AG20443 (cell line): ENCODE measurements around the gene MYO7A.

Experiments used
- DNase-seq: peaks from one replicate; pipeline ENCODE4 v3.0.0; 2012; ENCODE audit warnings: low spot score, mixed read lengths

The MYO7A gene

GRCh38 chr11:77200351-77201268 lies 72.6 kb downstream of the MYO7A start:
- DNase-seq = no peak

DNA sequence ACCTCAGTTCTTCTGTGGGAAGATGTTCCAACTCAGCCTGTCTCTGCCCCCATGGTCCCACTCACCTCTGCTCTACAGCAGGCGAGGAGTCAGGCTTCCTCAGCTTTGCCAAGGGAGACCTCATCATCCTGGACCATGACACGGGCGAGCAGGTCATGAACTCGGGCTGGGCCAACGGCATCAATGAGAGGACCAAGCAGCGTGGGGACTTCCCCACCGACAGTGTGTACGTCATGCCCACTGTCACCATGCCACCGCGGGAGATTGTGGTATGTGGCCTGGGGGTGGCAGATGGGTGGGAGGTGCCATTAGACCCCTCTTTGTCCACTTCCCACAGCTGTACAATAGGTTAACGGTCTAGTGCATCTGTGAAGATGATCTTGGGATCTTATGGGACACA lies 73.3 kb downstream of the MYO7A start:
- no peak for DNase-seq

DNA sequence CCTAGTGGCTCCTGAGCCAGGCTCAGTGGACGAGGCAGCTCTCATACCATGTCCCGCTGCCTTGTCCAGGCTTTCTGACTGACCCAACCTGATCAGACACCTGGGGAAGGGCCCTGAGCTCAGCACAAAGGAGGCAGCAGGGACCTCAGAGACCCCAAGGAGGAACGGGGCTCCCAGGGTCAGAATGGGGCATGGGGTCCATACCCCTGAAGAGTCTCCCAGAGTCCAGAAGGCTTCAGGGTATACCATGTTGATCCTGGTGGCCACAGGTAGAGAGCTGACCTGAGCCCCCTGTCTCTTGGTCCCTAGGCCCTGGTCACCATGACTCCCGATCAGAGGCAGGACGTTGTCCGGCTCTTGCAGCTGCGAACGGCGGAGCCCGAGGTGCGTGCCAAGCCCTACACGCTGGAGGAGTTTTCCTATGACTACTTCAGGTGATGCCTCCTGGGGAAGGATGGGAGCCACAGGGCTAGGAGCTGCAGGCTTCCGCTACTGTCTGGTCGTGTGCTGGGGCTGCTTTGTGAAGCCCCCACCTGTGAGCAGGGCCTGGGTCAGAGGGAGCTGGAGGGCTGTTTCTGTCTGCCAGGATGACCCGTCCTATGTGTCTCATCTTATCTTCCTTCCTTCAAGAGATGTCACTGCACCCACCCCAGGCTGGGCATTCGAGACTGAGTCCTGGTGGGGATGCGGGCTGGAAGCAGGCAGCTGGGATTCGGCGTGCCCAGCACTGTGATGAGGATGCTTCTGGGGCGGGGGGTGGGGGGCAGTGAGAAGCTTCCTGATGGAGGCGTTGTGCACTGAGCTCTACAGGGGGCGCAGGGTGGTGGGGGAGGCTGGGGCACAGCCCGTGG lies 74.2 kb downstream of the MYO7A start:
- DNase-seq = no peak

DNA sequence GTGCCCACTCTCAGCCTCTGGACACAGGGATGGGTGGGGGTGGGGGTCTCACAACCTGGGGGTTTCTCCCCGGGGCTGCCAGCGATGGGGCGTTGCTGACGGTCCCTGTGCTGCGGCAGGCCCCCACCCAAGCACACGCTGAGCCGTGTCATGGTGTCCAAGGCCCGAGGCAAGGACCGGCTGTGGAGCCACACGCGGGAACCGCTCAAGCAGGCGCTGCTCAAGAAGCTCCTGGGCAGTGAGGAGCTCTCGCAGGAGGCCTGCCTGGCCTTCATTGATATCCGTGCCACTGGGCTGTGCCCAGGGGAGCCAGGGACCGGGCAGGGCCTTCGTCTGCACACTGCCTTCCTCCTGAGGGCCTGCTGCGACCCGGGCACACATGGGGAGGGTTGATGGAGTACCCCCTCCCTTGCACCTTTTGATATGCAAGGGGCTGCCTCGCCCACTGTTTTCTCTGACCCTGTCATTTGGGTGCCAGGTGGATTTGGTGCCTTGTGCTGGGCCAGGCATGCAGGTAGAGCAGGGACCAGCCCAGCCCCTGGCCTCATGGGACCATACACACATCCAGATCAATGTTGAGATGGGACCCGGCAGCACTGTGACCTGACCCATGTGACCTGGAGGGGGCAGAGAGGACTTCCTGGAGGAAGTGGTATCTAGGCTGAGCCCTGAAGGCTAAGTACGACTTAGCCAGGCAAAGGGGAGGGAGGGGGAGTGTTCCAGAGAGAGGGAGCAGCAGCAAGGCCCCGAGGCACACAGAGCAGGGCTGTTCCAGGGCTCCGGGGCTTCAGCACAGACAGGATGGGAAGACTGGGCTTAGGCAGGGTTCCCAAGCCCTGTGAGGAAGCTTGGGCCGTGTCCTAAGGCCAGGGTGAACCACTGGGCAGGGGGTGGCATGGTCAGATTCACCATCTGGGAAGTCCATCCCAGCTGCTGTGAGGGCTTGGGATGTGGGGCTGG lies 75.2 kb downstream of the MYO7A start:
- no peak for DNase-seq

DNA sequence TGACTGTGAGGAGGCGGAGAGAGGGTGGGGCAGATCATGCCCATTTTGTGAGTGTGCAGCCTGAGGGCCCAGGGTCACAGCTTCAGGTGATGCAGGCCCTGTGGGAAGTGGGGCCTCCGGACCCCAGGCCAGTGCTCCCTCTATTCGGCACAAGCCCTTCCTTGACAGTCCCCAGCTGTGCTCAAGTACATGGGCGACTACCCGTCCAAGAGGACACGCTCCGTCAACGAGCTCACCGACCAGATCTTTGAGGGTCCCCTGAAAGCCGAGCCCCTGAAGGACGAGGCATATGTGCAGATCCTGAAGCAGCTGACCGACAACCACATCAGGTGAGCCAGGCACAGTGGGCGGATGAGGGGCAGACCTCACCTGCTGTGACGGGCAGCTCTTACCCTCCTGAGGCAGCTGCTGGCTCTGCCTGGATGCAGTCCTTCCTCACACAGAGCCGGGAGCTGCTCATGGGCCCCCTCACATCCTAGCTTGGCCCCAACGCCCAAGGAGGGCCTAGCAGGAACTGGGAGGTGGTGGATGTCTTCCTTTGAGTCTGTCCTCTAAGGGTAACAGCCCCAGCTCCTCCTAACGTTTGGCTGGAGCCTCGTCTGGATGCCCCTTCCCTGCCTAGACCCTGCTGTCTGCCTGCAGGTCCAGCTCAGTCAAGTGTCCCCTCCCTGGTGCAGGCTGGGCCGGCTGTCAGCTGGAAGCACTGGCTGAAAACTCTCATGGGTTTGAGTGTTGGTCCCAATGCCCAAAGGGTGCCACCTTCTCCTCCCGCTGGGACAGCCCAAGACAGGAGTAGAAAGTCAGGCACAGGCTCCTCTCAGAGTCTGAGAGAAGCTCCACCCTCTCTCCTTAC lies 76.1 kb downstream of the MYO7A start:
- DNase-seq = no peak

- DNase-seq = no peak
Observed at GRCh38 chr11:77204754-77205466, 76.9 kb downstream of the MYO7A start.

DNA sequence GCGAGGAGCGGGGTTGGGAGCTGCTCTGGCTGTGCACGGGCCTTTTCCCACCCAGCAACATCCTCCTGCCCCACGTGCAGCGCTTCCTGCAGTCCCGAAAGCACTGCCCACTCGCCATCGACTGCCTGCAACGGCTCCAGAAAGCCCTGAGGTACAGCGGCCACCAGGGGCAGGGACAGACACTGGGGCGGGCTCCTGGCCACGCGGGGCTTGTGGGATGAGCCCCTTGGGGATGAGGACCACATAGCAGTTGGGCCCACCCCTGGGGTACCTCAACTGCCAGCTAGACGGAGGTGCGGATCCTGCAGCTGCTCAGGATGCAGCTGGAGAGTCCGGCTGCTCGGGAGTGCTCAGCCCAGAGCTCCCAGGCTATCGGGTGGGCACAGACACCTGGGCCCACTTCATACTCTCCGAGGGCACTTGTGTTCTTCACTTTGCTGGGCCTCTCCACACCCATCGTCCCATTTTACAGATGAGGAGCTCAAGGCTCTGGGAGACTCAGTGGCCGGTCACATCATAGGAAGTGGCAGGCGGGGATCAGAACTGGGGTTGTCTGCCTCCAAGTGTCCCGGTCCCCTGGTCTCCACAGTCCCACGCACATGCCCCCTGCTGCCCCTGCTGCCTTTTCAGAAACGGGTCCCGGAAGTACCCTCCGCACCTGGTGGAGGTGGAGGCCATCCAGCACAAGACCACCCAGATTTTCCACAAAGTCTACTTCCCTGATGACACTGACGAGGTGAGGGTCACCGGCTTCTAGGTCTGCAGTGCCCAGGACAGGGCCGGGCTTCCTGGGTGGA lies 77.6 kb downstream of the MYO7A start:
- DNase-seq = no peak

- DNase-seq = no peak
Observed at GRCh38 chr11:77206264-77207018, 78.4 kb downstream of the MYO7A start.

DNA sequence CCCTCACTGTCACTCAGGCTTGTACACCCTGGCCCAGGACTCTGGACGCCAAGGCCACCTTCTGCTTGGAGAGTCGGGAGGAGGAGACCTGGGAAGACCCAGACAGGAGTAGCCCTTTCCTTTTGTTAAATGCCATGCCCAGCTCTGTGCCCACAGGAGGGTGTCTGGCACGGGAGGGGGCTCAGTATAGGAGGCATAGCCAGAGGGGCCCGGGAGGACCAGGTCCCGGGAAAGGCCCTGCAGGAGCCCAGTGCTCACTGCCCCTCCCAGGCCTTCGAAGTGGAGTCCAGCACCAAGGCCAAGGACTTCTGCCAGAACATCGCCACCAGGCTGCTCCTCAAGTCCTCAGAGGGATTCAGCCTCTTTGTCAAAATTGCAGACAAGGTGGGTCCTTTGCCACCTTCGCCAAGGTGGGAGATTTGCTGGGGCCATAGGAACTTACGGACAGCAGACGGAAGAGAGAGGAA lies 79.0 kb downstream of the MYO7A start:
- no peak for DNase-seq

DNA sequence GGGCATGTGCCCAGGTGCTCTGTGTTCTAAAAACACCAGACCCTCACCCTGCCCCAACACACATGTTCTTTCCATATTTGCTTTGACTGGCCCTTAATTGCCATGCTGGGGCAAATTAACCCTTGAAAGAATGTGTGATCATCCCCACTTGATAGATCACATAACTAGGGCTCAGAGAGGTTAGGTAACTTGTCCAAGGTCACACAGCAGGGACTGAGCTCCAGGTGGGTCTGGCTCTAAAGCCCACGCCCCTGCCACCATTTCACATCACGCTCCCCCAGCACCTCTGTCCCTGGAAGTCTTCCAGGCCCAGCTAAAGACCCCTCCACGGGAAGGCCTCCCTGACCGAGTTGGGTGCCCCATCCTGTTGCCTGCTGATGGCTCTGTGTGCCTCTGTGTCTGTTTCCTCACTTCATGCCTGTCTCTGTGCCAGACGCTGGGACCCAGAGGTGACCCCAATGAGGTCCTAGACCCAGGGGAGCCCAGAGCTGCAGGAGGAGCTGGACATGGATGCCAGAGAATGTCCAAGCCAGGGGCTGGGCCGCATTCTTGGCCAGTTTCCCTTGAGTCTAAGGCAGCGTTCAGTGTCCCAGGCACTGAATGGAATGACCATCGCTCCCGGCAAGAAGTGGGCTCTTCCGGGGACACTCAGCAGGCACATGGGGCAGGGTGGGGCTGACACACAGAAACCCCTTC lies 79.7 kb downstream of the MYO7A start:
- DNase-seq = no peak

- DNase-seq = no peak
Observed at GRCh38 chr11:77208535-77208934, 80.5 kb downstream of the MYO7A start.

GRCh38 chr11:77209663-77210062 lies 81.6 kb downstream of the MYO7A start:
- DNase-seq = no peak

GRCh38 chr11:77211040-77211451 lies 83.0 kb downstream of the MYO7A start:
- no peak for DNase-seq

DNA sequence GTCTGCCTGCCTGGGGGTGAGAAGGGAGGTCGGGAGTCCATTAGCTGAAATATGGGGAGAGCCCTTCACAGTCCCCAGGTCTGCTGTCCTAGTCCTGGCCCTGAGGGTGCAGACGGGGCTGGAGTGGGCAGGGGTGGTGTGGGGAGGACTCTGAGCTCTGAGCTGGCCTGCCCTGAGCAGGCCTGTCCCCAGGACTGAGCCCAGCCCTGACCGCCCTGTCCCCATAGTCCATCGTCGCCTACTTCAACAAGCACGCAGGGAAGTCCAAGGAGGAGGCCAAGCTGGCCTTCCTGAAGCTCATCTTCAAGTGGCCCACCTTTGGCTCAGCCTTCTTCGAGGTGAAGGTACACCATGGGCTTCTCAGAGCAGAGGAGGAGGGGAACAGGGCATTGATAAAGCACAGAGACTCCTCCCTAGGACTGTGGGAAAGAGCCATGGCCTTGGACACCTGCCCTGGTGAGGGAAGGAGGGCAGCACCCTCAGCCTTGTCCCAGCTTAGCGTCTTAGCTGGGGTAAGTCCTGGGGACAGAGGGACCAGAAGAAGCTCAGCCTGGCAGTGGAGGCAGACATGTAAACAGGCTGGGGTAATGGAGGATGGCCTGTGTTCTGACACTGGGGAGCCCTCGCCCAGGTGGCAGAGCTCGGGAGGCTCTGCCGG lies 83.7 kb downstream of the MYO7A start:
- DNase-seq = no peak

DNA sequence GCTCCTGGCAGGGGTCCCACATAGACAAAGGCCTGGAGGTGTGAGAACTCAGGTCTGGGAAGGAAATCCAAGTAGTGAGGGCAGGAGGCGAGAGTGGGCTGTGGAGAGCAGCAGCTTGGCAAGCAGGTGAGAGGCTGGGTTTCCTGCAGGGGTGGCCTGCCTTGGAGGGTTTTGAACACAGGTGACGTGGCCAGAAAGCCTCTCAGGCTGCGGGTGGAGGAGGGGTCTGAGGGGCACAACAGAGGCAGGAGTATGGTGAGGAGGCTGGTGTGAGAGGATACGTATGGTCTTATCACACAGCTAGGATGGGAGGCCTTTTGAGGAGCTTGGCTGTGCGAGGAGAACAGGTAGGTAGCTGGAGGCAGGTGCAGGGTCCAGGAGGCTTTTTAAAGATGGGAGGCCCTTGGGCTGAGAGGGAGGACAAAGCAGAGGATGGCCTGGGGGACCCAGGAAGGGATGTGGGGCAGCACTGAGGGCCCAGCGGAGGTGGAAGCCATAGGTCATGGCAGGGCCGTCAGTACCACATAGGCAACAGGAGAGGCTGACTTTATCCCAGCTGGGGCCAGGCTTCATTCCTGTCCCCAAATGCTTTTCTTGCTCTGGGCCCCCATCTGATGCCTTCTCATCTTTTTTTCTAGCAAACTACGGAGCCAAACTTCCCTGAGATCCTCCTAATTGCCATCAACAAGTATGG lies 84.4 kb downstream of the MYO7A start:
- no peak for DNase-seq

DNA sequence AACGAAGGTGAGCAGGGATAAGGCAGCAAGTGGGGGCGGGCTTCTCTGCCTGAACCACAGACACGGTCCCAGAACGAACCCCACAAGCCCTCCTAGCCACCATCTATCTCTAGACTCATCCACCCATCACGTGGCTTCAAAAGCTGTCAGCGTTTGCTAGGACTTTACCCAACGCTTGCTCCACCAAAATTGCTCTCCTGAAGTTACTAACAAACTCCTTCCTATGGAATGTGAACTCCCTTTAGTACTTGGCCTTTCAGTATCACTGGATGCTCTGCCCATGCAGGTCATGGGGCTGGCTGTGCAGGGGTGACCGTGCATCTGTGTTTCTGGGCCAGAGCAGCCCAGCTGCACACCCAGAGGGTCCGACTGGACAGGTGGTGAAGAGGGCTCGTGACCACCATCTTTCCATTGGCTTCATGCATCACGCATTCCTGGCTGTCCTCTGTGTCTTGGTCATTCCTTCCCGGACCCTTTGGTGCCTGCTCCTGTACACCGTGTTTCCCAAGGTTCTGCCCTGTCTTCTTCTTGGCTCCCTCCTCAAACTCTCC lies 85.1 kb downstream of the MYO7A start:
- no peak for DNase-seq
